Panc1 (cell line): Measurements from ENCODE around the gene NOL4L.

ENCODE experiments used
- TCF7L2 ChIP-seq: IDR thresholded peaks from 2 replicates; pipeline ENCODE4 v1.6.1; 2011; ENCODE audit warnings: mild to moderate bottlenecking, low read depth, low read length, inconsistent platforms
- TF ChIP-seq, protein P1 (sequence below): fragments of 450-650 bp; IDR thresholded peaks from 2 replicates; pipeline ENCODE4 v1.5.1; 2017; ENCODE audit warnings: mild to moderate bottlenecking
- TF ChIP-seq, protein P2 (sequence below), 2 experiments: IDR thresholded peaks; 2 replicates each; pipeline ENCODE4 v1.6.1; 2011 to 2012; ENCODE audit warnings: low read depth in 2 of 2, control low read depth in 1 of 2, low read length in 1 of 2, mild to moderate bottlenecking in 1 of 2, moderate library complexity in 1 of 2; ENCODE audit not compliant: insufficient read depth in 1 of 2

DNA sequence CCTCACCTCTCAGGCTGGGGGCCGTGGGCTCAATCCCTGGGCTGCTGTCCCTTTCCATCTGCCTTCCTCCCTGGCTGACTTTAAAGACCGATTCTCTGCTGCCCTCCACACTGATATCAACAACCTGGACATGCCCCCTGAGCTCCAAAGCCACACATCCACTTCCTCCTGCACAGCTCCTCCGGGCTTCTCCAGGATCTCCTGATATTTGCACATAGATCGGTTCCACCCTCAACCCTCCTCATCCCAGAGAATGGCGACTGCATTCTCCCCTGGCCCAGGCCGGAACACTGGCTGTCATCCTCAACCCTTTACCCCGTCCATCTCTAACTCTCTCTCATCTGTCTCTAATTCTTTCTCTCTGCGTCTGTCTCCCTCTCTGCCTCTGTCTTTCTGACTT, 21.0 kb upstream of the NOL4L start:
- TF ChIP-seq, protein P1, sequence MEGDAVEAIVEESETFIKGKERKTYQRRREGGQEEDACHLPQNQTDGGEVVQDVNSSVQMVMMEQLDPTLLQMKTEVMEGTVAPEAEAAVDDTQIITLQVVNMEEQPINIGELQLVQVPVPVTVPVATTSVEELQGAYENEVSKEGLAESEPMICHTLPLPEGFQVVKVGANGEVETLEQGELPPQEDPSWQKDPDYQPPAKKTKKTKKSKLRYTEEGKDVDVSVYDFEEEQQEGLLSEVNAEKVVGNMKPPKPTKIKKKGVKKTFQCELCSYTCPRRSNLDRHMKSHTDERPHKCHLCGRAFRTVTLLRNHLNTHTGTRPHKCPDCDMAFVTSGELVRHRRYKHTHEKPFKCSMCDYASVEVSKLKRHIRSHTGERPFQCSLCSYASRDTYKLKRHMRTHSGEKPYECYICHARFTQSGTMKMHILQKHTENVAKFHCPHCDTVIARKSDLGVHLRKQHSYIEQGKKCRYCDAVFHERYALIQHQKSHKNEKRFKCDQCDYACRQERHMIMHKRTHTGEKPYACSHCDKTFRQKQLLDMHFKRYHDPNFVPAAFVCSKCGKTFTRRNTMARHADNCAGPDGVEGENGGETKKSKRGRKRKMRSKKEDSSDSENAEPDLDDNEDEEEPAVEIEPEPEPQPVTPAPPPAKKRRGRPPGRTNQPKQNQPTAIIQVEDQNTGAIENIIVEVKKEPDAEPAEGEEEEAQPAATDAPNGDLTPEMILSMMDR: no peak
- TF ChIP-seq, protein P2, sequence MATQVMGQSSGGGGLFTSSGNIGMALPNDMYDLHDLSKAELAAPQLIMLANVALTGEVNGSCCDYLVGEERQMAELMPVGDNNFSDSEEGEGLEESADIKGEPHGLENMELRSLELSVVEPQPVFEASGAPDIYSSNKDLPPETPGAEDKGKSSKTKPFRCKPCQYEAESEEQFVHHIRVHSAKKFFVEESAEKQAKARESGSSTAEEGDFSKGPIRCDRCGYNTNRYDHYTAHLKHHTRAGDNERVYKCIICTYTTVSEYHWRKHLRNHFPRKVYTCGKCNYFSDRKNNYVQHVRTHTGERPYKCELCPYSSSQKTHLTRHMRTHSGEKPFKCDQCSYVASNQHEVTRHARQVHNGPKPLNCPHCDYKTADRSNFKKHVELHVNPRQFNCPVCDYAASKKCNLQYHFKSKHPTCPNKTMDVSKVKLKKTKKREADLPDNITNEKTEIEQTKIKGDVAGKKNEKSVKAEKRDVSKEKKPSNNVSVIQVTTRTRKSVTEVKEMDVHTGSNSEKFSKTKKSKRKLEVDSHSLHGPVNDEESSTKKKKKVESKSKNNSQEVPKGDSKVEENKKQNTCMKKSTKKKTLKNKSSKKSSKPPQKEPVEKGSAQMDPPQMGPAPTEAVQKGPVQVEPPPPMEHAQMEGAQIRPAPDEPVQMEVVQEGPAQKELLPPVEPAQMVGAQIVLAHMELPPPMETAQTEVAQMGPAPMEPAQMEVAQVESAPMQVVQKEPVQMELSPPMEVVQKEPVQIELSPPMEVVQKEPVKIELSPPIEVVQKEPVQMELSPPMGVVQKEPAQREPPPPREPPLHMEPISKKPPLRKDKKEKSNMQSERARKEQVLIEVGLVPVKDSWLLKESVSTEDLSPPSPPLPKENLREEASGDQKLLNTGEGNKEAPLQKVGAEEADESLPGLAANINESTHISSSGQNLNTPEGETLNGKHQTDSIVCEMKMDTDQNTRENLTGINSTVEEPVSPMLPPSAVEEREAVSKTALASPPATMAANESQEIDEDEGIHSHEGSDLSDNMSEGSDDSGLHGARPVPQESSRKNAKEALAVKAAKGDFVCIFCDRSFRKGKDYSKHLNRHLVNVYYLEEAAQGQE (IDR thresholded peaks at IDR 0.05; ENCODE audit: insufficient read depth in 1 of 2, low read depth in 2 of 2, low read length in 1 of 2): no peak
- TF ChIP-seq TCF7L2: no peak
